AG04449 (cell line): Measurements from ENCODE around the gene SLC2A11.

ENCODE experiments used
- CTCF ChIA-PET: fragments of 350-600 bp; formaldehyde crosslinking; extraction: SDS; loops from one replicate; lab custom pipeline; 2021; ENCODE audit warnings: antibody characterized with exemption; lab: Yijun Ruan, JAX
- POLR2A ChIA-PET: fragments of 400-600, 350-600 bp; formaldehyde crosslinking; extraction: SDS; loops from one replicate; lab custom pipeline; 2020; ENCODE audit warnings: antibody characterized with exemption, inconsistent platforms; lab: Yijun Ruan, JAX
- DNase-seq: peaks from one replicate; pipeline ENCODE4 v3.0.0-alpha.2; 2010; ENCODE audit warnings: low read depth, low spot score
- H3K4me3 ChIP-seq: 2 replicates; pipeline ENCODE4 v1.5.1; 2011; ENCODE audit warnings: low read depth, mild to moderate bottlenecking, control low read depth, low read length
- CTCF ChIP-seq: IDR thresholded peaks from one replicate; pipeline ENCODE4 v1.5.1; 2011; ENCODE audit warnings: mild to moderate bottlenecking, moderate library complexity, low read length, control low read depth, inconsistent platforms; ENCODE audit not compliant: insufficient read depth; ENCODE audit errors: missing control alignments

Gene SLC2A11

GRCh38 chr22:23831261-23831660, 26.4 kb upstream of the SLC2A11 start:
- POLR2A ChIA-PET, result interaction anchor here (0.7 kb wide), 1 partner anchor 767 kb away, joined by 3 read pairs; no protein-coding TSS in a partner anchor
- CTCF ChIA-PET, result interaction anchor here (1.3 to 5.0 kb wide), 4 partner anchors 15 to 64 kb away, joined by 4 to 38 read pairs (median 6); partner anchors contain the start of gene CHCHD10

DNA sequence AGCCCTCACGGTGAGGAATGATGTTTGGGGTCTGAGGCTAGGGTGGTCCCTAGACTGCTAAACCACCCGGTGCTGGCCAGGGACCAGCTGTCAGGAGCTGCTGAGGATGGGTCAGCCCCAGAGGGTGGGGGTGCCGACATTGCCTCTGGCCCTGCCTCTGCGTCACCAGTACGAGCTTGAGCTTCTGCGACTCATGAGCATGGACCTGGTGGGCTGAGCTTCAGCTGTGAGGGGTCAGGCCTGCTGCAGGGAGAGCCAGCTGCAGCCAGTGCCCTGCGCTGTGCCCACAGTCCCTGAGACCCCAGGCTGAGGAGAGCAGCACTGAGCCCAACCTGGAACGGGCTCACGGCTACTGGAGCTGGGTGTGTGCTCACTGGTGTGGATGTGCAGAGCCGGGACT, 25.9 kb upstream of the SLC2A11 start:
- ChIA-PET CTCF (interaction anchor here (0.9 to 5.0 kb wide), 5 partner anchors 14 to 88 kb away, joined by 3 to 38 read pairs (median 5); partner anchors contain the start of gene CHCHD10), POLR2A (no interaction called here)
- TF ChIP-seq CTCF, result no peak

More at GRCh38 chr22:23831261-23831660, 26.4 kb upstream of the SLC2A11 start:
- no peak for DNase-seq
- no peak overlapping the region for H3K4me3 ChIP-seq
- no peak for TF ChIP-seq CTCF

DNA sequence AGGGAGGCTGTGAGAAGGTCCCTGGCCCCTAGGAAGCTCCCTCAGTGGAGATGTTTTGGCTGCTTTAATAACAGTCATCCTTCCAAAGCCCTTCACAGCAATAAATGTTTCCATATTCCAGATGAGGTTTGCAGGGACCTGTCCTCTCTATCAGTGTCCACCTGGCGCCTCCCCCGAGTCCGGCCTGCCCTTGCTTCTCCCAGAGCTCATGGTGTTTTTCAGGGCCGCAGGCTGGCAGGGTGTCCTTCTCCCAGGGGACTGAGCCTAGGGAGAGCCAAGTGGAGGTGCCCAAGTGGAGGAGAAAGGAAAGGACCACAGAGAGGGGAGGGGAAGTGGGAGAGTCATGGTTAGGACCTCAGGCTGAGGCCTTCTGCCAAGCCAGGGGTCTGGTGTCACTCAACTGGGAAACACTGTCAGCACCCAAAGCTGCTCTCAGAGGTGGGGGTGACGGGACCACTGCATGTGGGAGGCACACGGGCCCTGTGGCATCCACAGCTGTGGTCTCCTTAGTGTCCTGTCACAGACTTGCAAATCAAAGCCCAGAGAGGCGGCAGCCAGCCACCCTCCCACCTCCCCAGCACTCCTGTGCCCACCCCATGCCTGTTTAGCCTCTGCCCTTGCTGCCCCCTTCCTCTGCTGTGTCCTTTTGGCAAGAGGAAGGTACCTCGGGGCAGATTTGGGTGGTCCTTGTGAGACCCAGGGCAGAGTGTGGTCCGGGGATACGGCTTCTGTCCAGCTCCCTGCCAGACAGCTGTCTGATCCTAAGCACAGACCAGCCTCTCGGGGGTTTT, 25.3 kb upstream of the SLC2A11 start:
- DNase-seq, result no peak
- ChIA-PET CTCF (interaction anchor here (0.9 to 5.0 kb wide), 6 partner anchors 13 to 87 kb away, joined by 3 to 38 read pairs (median 4); partner anchors contain the start of genes CHCHD10 and MIF), POLR2A (no interaction called here)
- H3K4me3 ChIP-seq, result no peak overlapping the region
- TF ChIP-seq CTCF, result no peak

More for the DNA sequence above, 25.9 kb upstream of the SLC2A11 start:
- H3K4me3 ChIP-seq, result no peak overlapping the region
- no peak for DNase-seq

DNA sequence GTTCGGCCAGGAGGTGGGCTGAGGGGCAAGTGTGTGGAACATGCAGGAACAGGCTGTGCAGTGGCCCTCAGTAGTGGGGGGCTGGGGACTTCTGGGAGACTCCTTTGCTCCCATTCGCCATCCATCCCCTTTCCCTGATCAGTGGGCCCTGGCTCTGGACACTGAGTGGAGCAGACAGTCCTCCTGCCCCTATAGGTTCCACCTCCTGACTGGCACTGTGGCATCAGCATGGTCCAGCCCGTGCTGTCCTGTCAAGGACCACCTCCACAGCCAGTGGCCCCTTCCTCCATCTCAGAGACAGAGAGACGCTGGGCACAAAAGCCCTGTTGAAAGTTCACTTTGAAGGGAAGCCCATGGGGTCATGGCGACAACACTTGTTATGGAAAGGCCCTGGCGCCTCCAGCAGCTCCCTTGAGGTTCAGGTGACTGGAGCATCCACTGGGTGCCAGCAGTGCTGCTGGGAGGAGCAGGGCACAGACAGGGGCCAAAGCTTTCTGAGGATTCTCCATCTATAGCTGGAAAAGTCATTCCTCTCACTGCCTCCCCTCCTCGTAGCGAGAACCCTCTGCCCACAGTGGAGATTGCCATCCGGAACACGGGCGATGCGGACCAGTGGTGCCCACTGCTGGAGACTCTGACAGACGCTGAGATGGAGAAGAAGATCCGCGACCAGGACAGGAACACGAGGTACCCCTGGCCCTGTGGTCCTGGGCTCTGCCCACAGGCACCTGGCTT, 24.5 kb upstream of the SLC2A11 start:
- no peak for TF ChIP-seq CTCF

DNA sequence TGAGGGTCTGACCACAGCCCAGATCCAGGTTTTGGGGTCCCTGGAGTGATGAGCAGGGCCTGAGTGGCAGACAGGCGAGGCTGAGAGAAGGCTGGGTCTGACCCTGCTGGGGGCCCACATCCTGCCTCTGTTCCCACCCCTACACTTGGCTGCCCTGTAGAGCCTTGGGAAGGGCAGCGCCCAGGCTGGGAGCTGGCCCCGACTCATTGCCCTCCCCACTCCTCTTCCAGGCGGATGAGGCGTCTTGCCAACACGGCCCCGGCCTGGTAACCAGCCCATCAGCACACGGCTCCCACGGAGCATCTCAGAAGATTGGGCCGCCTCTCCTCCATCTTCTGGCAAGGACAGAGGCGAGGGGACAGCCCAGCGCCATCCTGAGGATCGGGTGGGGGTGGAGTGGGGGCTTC, 23.8 kb upstream of the SLC2A11 start:
- no peak for DNase-seq
- CTCF ChIA-PET, result interaction anchor here (5.0 kb wide), 1 partner anchor 15 kb away, joined by 38 read pairs; no protein-coding TSS in a partner anchor
- POLR2A ChIA-PET, result no interaction called here
- H3K4me3 ChIP-seq, result no peak overlapping the region
- TF ChIP-seq CTCF, result no peak

More for the DNA sequence above, 24.5 kb upstream of the SLC2A11 start:
- no peak overlapping the region for H3K4me3 ChIP-seq
- no peak for DNase-seq
- POLR2A ChIA-PET, result no interaction called here
- CTCF ChIA-PET, result interaction anchor here (1.1 to 5.0 kb wide), 2 partner anchors 16 to 61 kb away, joined by 4 to 38 read pairs; partner anchors contain the start of gene MIF
